CD4-positive, alpha-beta T cell treated with Interleukin-21 for 1 hour (primary cell): Measurements from ENCODE around the gene PPRC1.

Source experiments
- DNase-seq: peaks from one replicate; pipeline ENCODE4 v3.0.0-alpha.2; 2020

The PPRC1 gene

GRCh38 chr10:102119417-102120141 lies 13.3 kb upstream of the PPRC1 start:
- DNase-seq, result peak; percentile 73

GRCh38 chr10:102120142-102120990 lies 12.5 kb upstream of the PPRC1 start, which contains the start of gene LDB1:
TSS of gene LDB1 (minus strand) at chr10:102120368. CDS start at chr10:102120110, 258 bp downstream.
- peak; percentile 81 for DNase-seq

- DNase-seq, result peak; percentile 32
These were observed 11.7 kb upstream of the PPRC1 start for GRCh38 chr10:102120991-102121738.

- no peak for DNase-seq
These were observed 11.0 kb upstream of the PPRC1 start for GRCh38 chr10:102121739-102122372.

- DNase-seq, result no peak
These were observed 10.4 kb upstream of the PPRC1 start for GRCh38 chr10:102122450-102122849.

- no peak for DNase-seq
These were observed 9.6 kb upstream of the PPRC1 start for GRCh38 chr10:102123223-102123622.

- no peak for DNase-seq
These were observed 1.3 kb upstream of the PPRC1 start for GRCh38 chr10:102131286-102132170.

GRCh38 chr10:102132193-102132562 lies 662 bp upstream of the PPRC1 start:
- no peak for DNase-seq

GRCh38 chr10:102133373-102134195 lies 744 bp downstream of the PPRC1 start:
- peak; percentile 53 for DNase-seq

- DNase-seq, result no peak
These were observed 1.6 kb downstream of the PPRC1 start for GRCh38 chr10:102134416-102134815.

GRCh38 chr10:102135956-102136526 lies 3.2 kb downstream of the PPRC1 start:
- no peak for DNase-seq

- no peak for DNase-seq
These were observed 6.7 kb downstream of the PPRC1 start for GRCh38 chr10:102139281-102140110.

- DNase-seq, result no peak
These were observed 7.4 kb downstream of the PPRC1 start for GRCh38 chr10:102140218-102140617.

- DNase-seq, result no peak
These were observed 8.2 kb downstream of the PPRC1 start for GRCh38 chr10:102140913-102141540.

- DNase-seq, result no peak
These were observed 8.8 kb downstream of the PPRC1 start for GRCh38 chr10:102141583-102142107.

- DNase-seq, result no peak
These were observed 14.2 kb downstream of the PPRC1 start for GRCh38 chr10:102146971-102147428.

GRCh38 chr10:102147561-102147960 lies 14.7 kb downstream of the PPRC1 start:
- no peak for DNase-seq

GRCh38 chr10:102148275-102148674 lies 15.4 kb downstream of the PPRC1 start:
- no peak for DNase-seq
